ENCODE data around the gene ADGRV1. TPM values are rescaled to one million over a fixed set of nuclear protein-coding genes. Genes with fewer than 3 reads are reported as not detected.

The ADGRV1 gene
- total RNA-seq, 2 donors from 2014 or later = 16.4 to 20.9 TPM

DNA sequence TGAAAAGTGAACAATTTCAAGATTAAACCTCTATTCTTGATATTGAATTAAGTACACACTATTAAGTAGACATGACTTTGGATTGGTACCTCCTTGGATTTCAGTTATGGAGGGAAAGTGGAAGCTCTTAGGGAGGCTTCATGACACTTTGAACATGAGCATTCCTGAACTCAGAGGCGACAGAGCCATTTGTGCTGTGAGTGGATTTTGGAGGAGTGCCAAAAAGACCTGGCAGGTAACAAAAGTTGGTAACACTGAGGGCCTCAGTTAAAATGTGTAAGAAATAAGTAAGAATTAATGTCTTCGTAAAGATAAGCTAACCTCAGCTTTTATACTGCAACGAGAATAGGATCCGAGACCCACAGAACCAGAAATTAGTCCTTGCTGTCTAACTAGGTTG, 467.9 kb downstream of the ADGRV1 start:
- Histone ChIP-seq H3K4me1 (replicated peaks) (peaks cover 3% of the 10 kb centered on the region), H3K9me3 (no peaks in the 10 kb centered on the region), H3K4me3 (no peak overlapping the region), H3K27ac (no peak overlapping the region), H3K27me3 (replicated peaks; ENCODE audit: insufficient read depth) (no peaks in the 10 kb centered on the region), H3K36me3 (no peaks in the 10 kb centered on the region)
- no peak for TF ChIP-seq POLR2A (IDR thresholded peaks at IDR 0.05)
- TF ChIP-seq, protein P1, sequence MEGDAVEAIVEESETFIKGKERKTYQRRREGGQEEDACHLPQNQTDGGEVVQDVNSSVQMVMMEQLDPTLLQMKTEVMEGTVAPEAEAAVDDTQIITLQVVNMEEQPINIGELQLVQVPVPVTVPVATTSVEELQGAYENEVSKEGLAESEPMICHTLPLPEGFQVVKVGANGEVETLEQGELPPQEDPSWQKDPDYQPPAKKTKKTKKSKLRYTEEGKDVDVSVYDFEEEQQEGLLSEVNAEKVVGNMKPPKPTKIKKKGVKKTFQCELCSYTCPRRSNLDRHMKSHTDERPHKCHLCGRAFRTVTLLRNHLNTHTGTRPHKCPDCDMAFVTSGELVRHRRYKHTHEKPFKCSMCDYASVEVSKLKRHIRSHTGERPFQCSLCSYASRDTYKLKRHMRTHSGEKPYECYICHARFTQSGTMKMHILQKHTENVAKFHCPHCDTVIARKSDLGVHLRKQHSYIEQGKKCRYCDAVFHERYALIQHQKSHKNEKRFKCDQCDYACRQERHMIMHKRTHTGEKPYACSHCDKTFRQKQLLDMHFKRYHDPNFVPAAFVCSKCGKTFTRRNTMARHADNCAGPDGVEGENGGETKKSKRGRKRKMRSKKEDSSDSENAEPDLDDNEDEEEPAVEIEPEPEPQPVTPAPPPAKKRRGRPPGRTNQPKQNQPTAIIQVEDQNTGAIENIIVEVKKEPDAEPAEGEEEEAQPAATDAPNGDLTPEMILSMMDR (IDR thresholded peaks at IDR 0.05) = no peak
- no peak for TF ChIP-seq POLR2AphosphoS5 (IDR thresholded peaks at IDR 0.05)
- WGBS = 60% methylated on average over 4 of the region's 4 CpGs
- no peak for DNase-seq (ENCODE audit: low spot score)
- intact Hi-C loops (cut with DNase I) = no loop called here

DNA sequence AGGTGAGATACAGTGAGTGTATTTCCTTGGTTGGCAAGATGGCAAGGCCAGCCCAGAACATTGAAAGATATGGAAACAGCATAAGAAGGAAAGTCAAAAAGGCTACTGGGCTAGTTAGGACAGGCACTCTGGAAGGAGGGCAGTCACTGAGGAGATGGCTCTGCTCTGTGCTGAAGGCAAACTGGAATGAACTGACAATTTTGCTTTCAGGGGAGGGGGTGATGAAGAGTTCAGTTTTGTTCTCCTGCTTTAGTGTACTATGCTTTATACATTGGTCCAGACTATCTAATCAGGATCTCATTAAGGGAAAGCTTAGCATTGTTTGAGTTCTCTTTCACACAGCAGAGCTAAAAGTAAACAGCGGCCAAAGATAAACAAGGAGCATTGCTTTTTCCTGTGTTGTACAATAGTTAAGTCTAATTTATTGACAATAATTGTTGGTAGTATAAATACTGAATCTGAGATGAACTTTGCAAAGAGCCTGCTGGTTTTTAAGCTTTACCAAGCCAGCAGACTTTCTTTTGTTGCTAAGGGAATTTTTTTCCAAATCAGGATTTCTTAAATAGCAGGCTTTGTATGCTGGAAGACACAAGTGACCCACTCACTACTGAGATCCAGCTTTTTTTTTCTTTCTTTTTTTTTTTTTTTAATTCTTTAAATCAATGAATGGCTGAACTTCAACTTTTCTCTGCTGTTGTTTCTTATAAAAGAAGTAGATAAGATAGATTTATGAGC, 469.0 kb downstream of the ADGRV1 start:
- TF ChIP-seq, protein P1 (IDR thresholded peaks at IDR 0.05) = no peak
- TF ChIP-seq POLR2A (IDR thresholded peaks at IDR 0.05) (no peak), POLR2AphosphoS5 (IDR thresholded peaks at IDR 0.05) (no peak)
- Histone ChIP-seq H3K27ac (peak overlapping the region in 1 of 2 donors; percentile 34), H3K27me3 (replicated peaks; ENCODE audit: insufficient read depth) (no peaks in the 10 kb centered on the region), H3K4me1 (replicated peaks) (peaks cover 3% of the 10 kb centered on the region), H3K4me3 (no peak overlapping the region), H3K9me3 (no peaks in the 10 kb centered on the region), H3K36me3 (no peaks in the 10 kb centered on the region)
- WGBS = 17% methylated on average over 1 of the region's 1 CpG
- no peak for DNase-seq (ENCODE audit: low spot score)
- intact Hi-C loops (cut with DNase I) = no loop called here

DNA sequence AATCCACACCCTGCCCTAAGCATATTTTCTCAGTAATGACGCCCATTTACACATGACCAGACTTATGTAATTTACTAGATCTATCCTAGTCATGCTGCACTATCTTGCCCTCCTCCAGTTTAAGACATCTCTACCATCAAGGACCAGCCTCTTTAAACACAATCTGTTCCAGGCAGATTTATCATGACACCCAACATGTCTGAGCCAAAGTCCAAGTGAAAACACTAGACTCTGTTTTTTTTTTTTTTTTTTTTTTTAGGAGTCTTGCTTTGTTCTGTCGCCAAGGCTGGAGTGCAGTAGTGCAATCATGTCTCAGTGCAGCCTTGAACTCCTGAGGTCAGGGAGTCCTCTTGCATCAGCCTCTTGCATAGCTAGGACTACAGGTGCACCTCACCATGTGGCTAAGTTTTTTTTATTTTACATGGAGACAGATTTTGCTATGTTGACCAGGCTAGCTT, 469.9 kb downstream of the ADGRV1 start:
- Histone ChIP-seq H3K27me3 (replicated peaks; ENCODE audit: insufficient read depth) (no peaks in the 10 kb centered on the region), H3K4me3 (no peak overlapping the region), H3K4me1 (replicated peaks) (peaks cover 3% of the 10 kb centered on the region), H3K36me3 (no peaks in the 10 kb centered on the region), H3K9me3 (no peaks in the 10 kb centered on the region), H3K27ac (no peak overlapping the region)
- DNase-seq (ENCODE audit: low spot score) = no peak
- 43% methylated on average over 2 of the region's 2 CpGs for WGBS
- TF ChIP-seq POLR2A (IDR thresholded peaks at IDR 0.05) = no peak
- TF ChIP-seq, protein P1 (IDR thresholded peaks at IDR 0.05) = no peak
- no peak for TF ChIP-seq POLR2AphosphoS5 (IDR thresholded peaks at IDR 0.05)
- intact Hi-C loops (cut with DNase I) = no loop called here

DNA sequence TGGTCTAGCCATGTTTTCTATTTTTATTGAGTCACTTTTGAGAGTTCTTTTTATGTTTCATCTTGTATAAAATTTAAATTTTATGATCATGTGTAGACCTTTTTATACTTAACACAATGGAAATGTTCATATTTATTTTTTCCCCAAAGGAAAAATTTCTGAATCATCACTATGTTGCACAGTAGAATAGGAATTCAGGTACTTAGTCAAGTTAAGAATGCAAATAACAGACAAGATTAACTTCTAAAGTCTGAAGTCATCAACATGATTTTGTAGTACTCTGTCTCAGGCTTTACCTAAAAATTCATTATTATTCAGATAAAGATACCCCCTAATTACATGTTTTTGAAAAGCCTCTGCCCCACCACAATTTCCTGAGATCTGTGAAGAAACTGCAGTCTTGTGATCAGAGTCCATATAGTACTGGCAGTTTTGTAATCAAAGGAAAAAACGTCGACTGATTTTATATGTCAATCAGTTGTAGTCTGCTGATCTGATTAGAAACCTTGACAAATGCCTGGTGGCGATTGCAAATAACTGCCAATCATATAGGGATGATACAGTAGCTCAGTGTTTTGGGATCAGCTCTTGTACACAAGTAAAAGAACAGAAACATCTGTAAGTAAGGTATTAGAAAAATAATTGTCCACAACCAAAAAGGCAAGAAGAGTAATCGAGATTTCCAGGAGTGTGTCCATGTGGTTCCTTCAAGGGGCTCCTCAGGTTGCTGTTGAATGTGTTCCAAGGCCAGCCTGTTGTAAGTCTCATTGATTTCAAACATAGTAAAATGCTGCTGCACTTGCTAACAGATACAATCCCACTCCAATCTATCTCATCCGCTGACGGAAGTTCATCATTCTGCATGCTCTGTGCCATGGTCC, 472.2 kb downstream of the ADGRV1 start:
- TF ChIP-seq, protein P1 (IDR thresholded peaks at IDR 0.05) = no peak
- no peak for TF ChIP-seq POLR2A (IDR thresholded peaks at IDR 0.05)
- no peak for TF ChIP-seq POLR2AphosphoS5 (IDR thresholded peaks at IDR 0.05)
- H3K36me3 ChIP-seq = no peaks in the 10 kb centered on the region
- no peak overlapping the region for H3K27ac ChIP-seq
- H3K27me3 ChIP-seq (replicated peaks; ENCODE audit: insufficient read depth) = no peaks in the 10 kb centered on the region
- intact Hi-C loops (cut with DNase I) = no loop called here
- H3K4me1 ChIP-seq (replicated peaks) = peaks cover 3% of the 10 kb centered on the region
- no peak for DNase-seq (ENCODE audit: low spot score)
- WGBS = 82% methylated on average over 6 of the region's 6 CpGs
- H3K9me3 ChIP-seq = no peaks in the 10 kb centered on the region
- H3K4me3 ChIP-seq = no peak overlapping the region

All from prostate gland (tissue), 2 donors.